Measurements from ENCODE around the gene SMNDC1. TPM values are rescaled to one million over a fixed set of nuclear protein-coding genes. Genes with fewer than 3 reads are reported as not detected.
A peak's percentile ranks its signal among the peaks of the same experiment; 100 is the strongest.

Gene SMNDC1
- total and polyA plus RNA-seq, 10 of the 15 experiments (the other 5 are each of a cell fraction or from before 2014, with no cell fraction given): 4.6 to 37.2 (median 18.1) TPM

DNA sequence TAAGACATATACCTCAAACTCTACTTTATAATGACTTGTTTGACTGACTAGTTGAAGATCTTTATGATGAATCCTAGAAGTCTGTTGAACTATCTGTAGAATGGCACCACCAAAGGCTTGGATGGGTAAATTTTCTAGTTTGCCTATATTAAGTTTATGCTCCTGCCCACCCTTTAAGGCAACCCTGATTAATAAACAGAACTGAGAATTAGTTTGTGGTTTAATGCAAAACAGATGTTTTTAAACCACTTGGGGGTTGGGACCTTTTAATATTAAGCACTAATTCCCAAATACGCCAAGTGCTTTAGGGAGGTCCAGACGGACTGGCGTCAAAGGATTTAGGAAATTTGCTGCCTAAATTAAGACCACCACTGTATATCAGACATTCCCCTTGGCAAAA, 20.5 kb downstream of the SMNDC1 start:
- ChIA-PET POLR2A (no interaction called here), RAD21 (ENCODE audit: unreplicated experiment) (interaction anchor here (1.4 kb wide), 1 partner anchor 140 kb away, joined by 3 read pairs; no protein-coding TSS in a partner anchor), CTCF (interaction anchor here (1.2 to 6.7 kb wide), 5 partner anchors 9 to 306 kb away, joined by 3 to 105 read pairs (median 7); no protein-coding TSS in a partner anchor), SMC1A (ENCODE audit: uncharacterized antibody, unreplicated experiment) (interaction anchor here (0.6 to 2.3 kb wide), 5 partner anchors 10 to 872 kb away, joined by 3 to 8 read pairs (median 4); no protein-coding TSS in a partner anchor)
- in situ Hi-C loops (cut with MboI): loop anchor here (5.0 kb wide), 1 partner anchor 147 kb away; no protein-coding TSS in a partner anchor
- H3K27me3 ChIP-seq (replicated peaks in 1 of 2; ENCODE audit: control insufficient read depth in 2 of 2, insufficient read depth in 2 of 2, low read length in 1 of 2): no peaks in the 10 kb centered on the region
- H3K79me2 ChIP-seq (ENCODE audit: control insufficient read depth, insufficient read depth, low read length): no peaks in the 10 kb centered on the region
- H3K9me3 ChIP-seq (replicated peaks; ENCODE audit: control insufficient read depth, insufficient read depth, low read length): no peaks in the 10 kb centered on the region
- peaks cover 0 to 8% of the 10 kb centered on the region in 2 experiments; a peak in 2 of 4 replicates for H3K36me3 ChIP-seq (ENCODE audit: control insufficient read depth in 2 of 2, insufficient read depth in 2 of 2, low read length in 1 of 2)
- no peak overlapping the region for H3K27ac ChIP-seq (ENCODE audit: control insufficient read depth, insufficient read depth)
- TF ChIP-seq MYC (IDR thresholded peaks at IDR 0.05; ENCODE audit: insufficient read depth, insufficient read length, insufficient replicate concordance, low read length, severe bottlenecking): no peak
- peak; percentile 9; the same call in 1 of the 2 replicates for TF ChIP-seq SPI1 (IDR thresholded peaks at IDR 0.05; ENCODE audit: borderline replicate concordance, insufficient read depth, low read depth, low read length)
- no peak for ATAC-seq
- FAIRE-seq: no peak
- no peak for DNase-seq (ENCODE audit: low read depth, low spot score)
- H3K4me2 ChIP-seq (ENCODE audit: control insufficient read depth, insufficient read depth): no peak overlapping the region
- WGBS (ENCODE audit: insufficient coverage, insufficient replicate concordance, low lambda C conversion rate, missing lambda C conversion rate): 95% methylated on average over 3 of the region's 3 CpGs
- BruUV-seq (replicated peaks): no TSS peak
- H2AFZ ChIP-seq (ENCODE audit: control insufficient read depth, low read depth, low read length): no peak overlapping the region
- H4K20me1 ChIP-seq (ENCODE audit: control insufficient read depth, insufficient read depth): no peaks in the 10 kb centered on the region
- H3K4me1 ChIP-seq (ENCODE audit: control insufficient read depth, insufficient read depth, low read length): no peaks in the 10 kb centered on the region
- no peak overlapping the region for H3K9ac ChIP-seq (ENCODE audit: control insufficient read depth, insufficient read depth, low read length)
- intact Hi-C loops (cut with micrococcal nuclease; ENCODE audit: unreplicated experiment): loop anchor here (5.0 kb wide), 1 partner anchor 402 kb away; no protein-coding TSS in a partner anchor
- no peak overlapping the region for H3K4me3 ChIP-seq

DNA sequence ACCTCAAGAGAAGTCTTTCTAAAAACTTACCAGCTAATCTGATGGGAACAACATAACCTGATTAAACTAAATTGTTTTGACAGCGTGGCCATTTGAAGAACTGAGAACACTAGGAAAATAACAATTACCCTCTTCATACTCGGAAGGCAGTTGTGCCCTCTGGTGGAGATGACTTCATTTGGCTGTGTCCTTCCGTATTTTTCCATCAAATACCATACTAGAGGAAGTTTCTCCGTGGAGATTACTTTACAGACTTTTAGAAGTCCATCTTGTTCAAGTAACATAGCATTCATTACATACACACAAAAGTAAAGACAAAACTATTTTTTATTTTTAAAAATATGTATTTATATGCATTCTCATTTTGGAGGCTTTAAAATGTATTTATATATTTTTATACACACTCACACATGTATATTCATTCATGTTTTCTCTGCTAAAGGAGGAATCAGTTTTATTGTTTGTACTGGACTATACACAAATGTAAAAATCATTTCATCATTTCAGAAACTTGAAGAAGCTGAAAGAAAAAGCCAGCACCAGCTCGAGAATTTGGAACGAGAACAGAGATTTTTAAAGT, 25.2 kb downstream of the SMNDC1 start:
- in situ Hi-C loops (cut with MboI) (no loop called here), intact Hi-C loops (cut with micrococcal nuclease; ENCODE audit: unreplicated experiment) (loop anchor here (1.0 to 10.0 kb wide), 4 partner anchors 37 to 325 kb away; no protein-coding TSS in a partner anchor)
- Histone ChIP-seq H3K4me3 (no peak overlapping the region), H4K20me1 (ENCODE audit: control insufficient read depth, insufficient read depth) (no peaks in the 10 kb centered on the region), H3K4me2 (ENCODE audit: control insufficient read depth, insufficient read depth) (peak overlapping the region; percentile 28; the same call in 1 of the 2 replicates), H3K27ac (ENCODE audit: control insufficient read depth, insufficient read depth) (no peak overlapping the region), H3K4me1 (ENCODE audit: control insufficient read depth, insufficient read depth, low read length) (no peaks in the 10 kb centered on the region), H3K27me3 (replicated peaks in 1 of 2; ENCODE audit: control insufficient read depth in 2 of 2, insufficient read depth in 2 of 2, low read length in 1 of 2) (no peaks in the 10 kb centered on the region), H3K79me2 (ENCODE audit: control insufficient read depth, insufficient read depth, low read length) (no peaks in the 10 kb centered on the region), H3K9me3 (replicated peaks; ENCODE audit: control insufficient read depth, insufficient read depth, low read length) (no peaks in the 10 kb centered on the region), H3K36me3 (ENCODE audit: control insufficient read depth in 2 of 2, insufficient read depth in 2 of 2, low read length in 1 of 2) (no peaks in the 10 kb centered on the region), H2AFZ (ENCODE audit: control insufficient read depth, low read depth, low read length) (no peak overlapping the region), H3K9ac (ENCODE audit: control insufficient read depth, insufficient read depth, low read length) (no peak overlapping the region)
- POLR2A ChIA-PET: interaction anchor here (1.4 kb wide), 1 partner anchor 72 kb away, joined by 4 read pairs; the partner anchor contains the start of gene MXI1
- RAD21 ChIA-PET (ENCODE audit: unreplicated experiment): interaction anchor here (1.2 to 3.6 kb wide), 15 partner anchors 10 to 398 kb away, joined by 3 to 42 read pairs (median 6); partner anchors contain the start of gene MXI1
- WGBS (ENCODE audit: insufficient coverage, insufficient replicate concordance, low lambda C conversion rate, missing lambda C conversion rate): 33% methylated on average over 6 of the region's 6 CpGs
- SMC1A ChIA-PET (ENCODE audit: uncharacterized antibody, unreplicated experiment): interaction anchor here (0.6 to 3.3 kb wide), 34 partner anchors 10 to 395 kb away, joined by 3 to 34 read pairs (median 5); partner anchors contain the start of gene MXI1
- ATAC-seq: peak; percentile 75
- peak; percentile 78 for FAIRE-seq
- CTCF ChIA-PET: interaction anchor here (0.6 to 6.7 kb wide), 39 partner anchors 10 to 395 kb away, joined by 3 to 105 read pairs (median 4); partner anchors contain the start of gene MXI1
- no TSS peak for BruUV-seq (replicated peaks)
- DNase-seq (ENCODE audit: low read depth, low spot score): peak; percentile 28
- TF ChIP-seq ASH2L (IDR thresholded peaks at IDR 0.05; ENCODE audit: borderline replicate concordance, low read depth): no peak
- no peak for TF ChIP-seq FOXK2 (IDR thresholded peaks at IDR 0.05)
- TF ChIP-seq CHD4 (IDR thresholded peaks at IDR 0.05): no peak
- TF ChIP-seq RUNX3 (IDR thresholded peaks at IDR 0.05; ENCODE audit: low read length): no peak
- TF ChIP-seq RBBP5 (conservative IDR thresholded peaks at IDR 0.05): no peak
- TF ChIP-seq, protein P1, sequence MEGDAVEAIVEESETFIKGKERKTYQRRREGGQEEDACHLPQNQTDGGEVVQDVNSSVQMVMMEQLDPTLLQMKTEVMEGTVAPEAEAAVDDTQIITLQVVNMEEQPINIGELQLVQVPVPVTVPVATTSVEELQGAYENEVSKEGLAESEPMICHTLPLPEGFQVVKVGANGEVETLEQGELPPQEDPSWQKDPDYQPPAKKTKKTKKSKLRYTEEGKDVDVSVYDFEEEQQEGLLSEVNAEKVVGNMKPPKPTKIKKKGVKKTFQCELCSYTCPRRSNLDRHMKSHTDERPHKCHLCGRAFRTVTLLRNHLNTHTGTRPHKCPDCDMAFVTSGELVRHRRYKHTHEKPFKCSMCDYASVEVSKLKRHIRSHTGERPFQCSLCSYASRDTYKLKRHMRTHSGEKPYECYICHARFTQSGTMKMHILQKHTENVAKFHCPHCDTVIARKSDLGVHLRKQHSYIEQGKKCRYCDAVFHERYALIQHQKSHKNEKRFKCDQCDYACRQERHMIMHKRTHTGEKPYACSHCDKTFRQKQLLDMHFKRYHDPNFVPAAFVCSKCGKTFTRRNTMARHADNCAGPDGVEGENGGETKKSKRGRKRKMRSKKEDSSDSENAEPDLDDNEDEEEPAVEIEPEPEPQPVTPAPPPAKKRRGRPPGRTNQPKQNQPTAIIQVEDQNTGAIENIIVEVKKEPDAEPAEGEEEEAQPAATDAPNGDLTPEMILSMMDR (IDR thresholded peaks at IDR 0.05 in 2 of 3, conservative IDR thresholded peaks at IDR 0.05 in 1 of 3; ENCODE audit: control insufficient read depth in 2 of 3, extremely low read depth in 1 of 3, insufficient read depth in 1 of 3, low read depth in 3 of 3, low read length in 3 of 3): peak; percentile 65 to 77 (median 68); a peak in 5 of 6 replicates
- TF ChIP-seq IKZF2 (IDR thresholded peaks at IDR 0.05): 0 out of 4 replicates have a peak, but pooled peaks of 1 of the 2 experiments have one; percentile 12
